ENCODE data around the gene MBP.

Gene MBP

GRCh38 chr18:76982841-76983583 is 149.6 kb downstream of the MBP start:
- TF ChIP-seq POLR2AphosphoS5 (IDR thresholded peaks at IDR 0.05; ENCODE audit: low read depth) (no peak), REST (IDR thresholded peaks at IDR 0.05; ENCODE audit: insufficient replicate concordance, low read depth) (no peak)
- TF ChIP-seq, protein P1, sequence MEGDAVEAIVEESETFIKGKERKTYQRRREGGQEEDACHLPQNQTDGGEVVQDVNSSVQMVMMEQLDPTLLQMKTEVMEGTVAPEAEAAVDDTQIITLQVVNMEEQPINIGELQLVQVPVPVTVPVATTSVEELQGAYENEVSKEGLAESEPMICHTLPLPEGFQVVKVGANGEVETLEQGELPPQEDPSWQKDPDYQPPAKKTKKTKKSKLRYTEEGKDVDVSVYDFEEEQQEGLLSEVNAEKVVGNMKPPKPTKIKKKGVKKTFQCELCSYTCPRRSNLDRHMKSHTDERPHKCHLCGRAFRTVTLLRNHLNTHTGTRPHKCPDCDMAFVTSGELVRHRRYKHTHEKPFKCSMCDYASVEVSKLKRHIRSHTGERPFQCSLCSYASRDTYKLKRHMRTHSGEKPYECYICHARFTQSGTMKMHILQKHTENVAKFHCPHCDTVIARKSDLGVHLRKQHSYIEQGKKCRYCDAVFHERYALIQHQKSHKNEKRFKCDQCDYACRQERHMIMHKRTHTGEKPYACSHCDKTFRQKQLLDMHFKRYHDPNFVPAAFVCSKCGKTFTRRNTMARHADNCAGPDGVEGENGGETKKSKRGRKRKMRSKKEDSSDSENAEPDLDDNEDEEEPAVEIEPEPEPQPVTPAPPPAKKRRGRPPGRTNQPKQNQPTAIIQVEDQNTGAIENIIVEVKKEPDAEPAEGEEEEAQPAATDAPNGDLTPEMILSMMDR (IDR thresholded peaks at IDR 0.05; ENCODE audit: insufficient read depth, low read length) = peak; percentile 94
- no peak overlapping the region for H3K27ac ChIP-seq (replicated peaks)
- peak; percentile 57 to 91 for DNase-seq (ENCODE audit: low read depth in 1 of 2, low spot score in 1 of 2)
- no peaks in the 10 kb centered on the region for H3K27me3 ChIP-seq (ENCODE audit: insufficient read depth, poor library complexity, severe bottlenecking)
- no peak overlapping the region for H3K4me3 ChIP-seq (replicated peaks; ENCODE audit: insufficient read depth, low read length)

GRCh38 chr18:76982038-76982437 is 150.5 kb downstream of the MBP start:
- Histone ChIP-seq H3K27me3 (ENCODE audit: insufficient read depth, poor library complexity, severe bottlenecking) (no peaks in the 10 kb centered on the region), H3K4me3 (replicated peaks; ENCODE audit: insufficient read depth, low read length) (no peak overlapping the region), H3K27ac (replicated peaks) (no peak overlapping the region)
- no peak for DNase-seq (ENCODE audit: low read depth in 1 of 2, low spot score in 1 of 2)
- TF ChIP-seq, protein P1 (IDR thresholded peaks at IDR 0.05; ENCODE audit: insufficient read depth, low read length) = no peak
- no peak for TF ChIP-seq POLR2AphosphoS5 (IDR thresholded peaks at IDR 0.05; ENCODE audit: low read depth)
- no peak for TF ChIP-seq REST (IDR thresholded peaks at IDR 0.05; ENCODE audit: insufficient replicate concordance, low read depth)
- no peak for TF ChIP-seq SPI1 (IDR thresholded peaks at IDR 0.05; ENCODE audit: borderline replicate concordance, low read depth)
- TF ChIP-seq GABPA (IDR thresholded peaks at IDR 0.05; ENCODE audit: low read depth) = no peak

DNA sequence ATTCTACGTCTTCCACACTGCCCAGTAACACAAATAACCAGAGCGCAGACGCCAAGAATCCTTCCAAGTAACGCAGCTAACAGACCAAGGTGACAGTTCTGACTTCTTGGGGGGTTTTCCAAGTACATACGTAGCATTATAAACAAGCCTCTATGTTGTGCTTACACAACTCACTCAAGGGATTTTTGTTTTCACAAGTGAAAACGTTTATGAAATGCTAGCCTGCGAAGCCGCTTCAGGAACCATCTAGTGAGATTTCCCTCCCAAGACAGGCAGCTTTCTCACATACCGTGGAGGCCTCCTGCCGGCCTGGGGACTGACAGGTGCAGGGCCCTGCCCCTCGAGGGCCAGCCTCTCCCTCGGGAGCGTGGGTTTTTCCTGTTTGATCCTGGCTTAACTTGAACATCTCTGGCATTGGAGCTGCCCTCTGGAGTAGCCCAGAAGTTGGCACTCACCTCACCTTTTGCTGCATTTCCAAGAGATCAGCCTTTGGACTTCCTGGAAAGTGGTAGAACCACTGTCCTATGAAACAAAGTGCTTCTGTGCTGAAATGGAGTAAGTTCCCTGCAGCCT is 151.1 kb downstream of the MBP start:
- no peak for TF ChIP-seq POLR2AphosphoS5 (IDR thresholded peaks at IDR 0.05; ENCODE audit: low read depth)

GRCh38 chr18:76980663-76981395 is 151.8 kb downstream of the MBP start:
- no peak for DNase-seq (ENCODE audit: low read depth in 1 of 2, low spot score in 1 of 2)
- Histone ChIP-seq H3K27ac (replicated peaks) (no peak overlapping the region), H3K27me3 (ENCODE audit: insufficient read depth, poor library complexity, severe bottlenecking) (no peaks in the 10 kb centered on the region), H3K4me3 (replicated peaks; ENCODE audit: insufficient read depth, low read length) (no peak overlapping the region)
- TF ChIP-seq POLR2AphosphoS5 (IDR thresholded peaks at IDR 0.05; ENCODE audit: low read depth) (no peak), REST (IDR thresholded peaks at IDR 0.05; ENCODE audit: insufficient replicate concordance, low read depth) (no peak), SPI1 (IDR thresholded peaks at IDR 0.05; ENCODE audit: borderline replicate concordance, low read depth) (no peak), GABPA (IDR thresholded peaks at IDR 0.05; ENCODE audit: low read depth) (no peak)
- TF ChIP-seq, protein P1 (IDR thresholded peaks at IDR 0.05; ENCODE audit: insufficient read depth, low read length) = no peak

More for the DNA sequence above, 151.1 kb downstream of the MBP start:
- Histone ChIP-seq H3K27me3 (ENCODE audit: insufficient read depth, poor library complexity, severe bottlenecking) (no peaks in the 10 kb centered on the region), H3K4me3 (replicated peaks; ENCODE audit: insufficient read depth, low read length) (no peak overlapping the region), H3K27ac (replicated peaks) (no peak overlapping the region)
- no peak for DNase-seq (ENCODE audit: low read depth in 1 of 2, low spot score in 1 of 2)

Data from HL-60 (cell line).